HG03060 (cell line): ENCODE data around the gene KHNYN.

Source experiments
- ATAC-seq: cut with Tn5 transposase; IDR thresholded peaks from one replicate; pipeline ENCODE4 v1.9.1; 2021; ENCODE audit warnings: low read depth, moderate number of reproducible peaks; ENCODE audit not compliant: unreplicated experiment

The KHNYN gene

GRCh38 chr14:24399999-24400718 is 29.6 kb upstream of the KHNYN start:
- ATAC-seq = no peak

- no peak for ATAC-seq
Measured at GRCh38 chr14:24401810-24402702, 27.7 kb upstream of the KHNYN start.

- no peak for ATAC-seq
Measured at GRCh38 chr14:24403294-24403998, 26.3 kb upstream of the KHNYN start.

- no peak for ATAC-seq
Measured at GRCh38 chr14:24404814-24405213, 24.9 kb upstream of the KHNYN start.

GRCh38 chr14:24406416-24406815 is 23.3 kb upstream of the KHNYN start:
- no peak for ATAC-seq

GRCh38 chr14:24407608-24408325 is 22.0 kb upstream of the KHNYN start:
- ATAC-seq = no peak

- ATAC-seq = no peak
Measured at GRCh38 chr14:24408764-24409163, 21.0 kb upstream of the KHNYN start.

- ATAC-seq = no peak
Measured at GRCh38 chr14:24409192-24409591, 20.6 kb upstream of the KHNYN start.

- ATAC-seq = no peak
Measured at GRCh38 chr14:24409956-24410355, 19.8 kb upstream of the KHNYN start.

- no peak for ATAC-seq
Measured at GRCh38 chr14:24411443-24412389, 18.0 kb upstream of the KHNYN start.

- no peak for ATAC-seq
Measured at GRCh38 chr14:24414077-24414476, 15.7 kb upstream of the KHNYN start.

GRCh38 chr14:24414732-24415420 is 14.9 kb upstream of the KHNYN start:
- ATAC-seq = no peak

GRCh38 chr14:24415421-24416253 is 14.1 kb upstream of the KHNYN start:
- ATAC-seq = no peak

GRCh38 chr14:24416254-24416931 is 13.4 kb upstream of the KHNYN start:
- no peak for ATAC-seq

GRCh38 chr14:24416932-24417619 is 12.7 kb upstream of the KHNYN start:
- ATAC-seq = no peak

- no peak for ATAC-seq
Measured at GRCh38 chr14:24417832-24418491, 11.8 kb upstream of the KHNYN start.
